IPS DF 19.7 (cell line): Measurements from ENCODE around the gene HIVEP1.
A peak's percentile ranks its signal among the peaks of the same experiment; 100 is the strongest.
"Not testable (repeated sequence)": the region's sequence is repeated elsewhere in the genome, so short reads cannot be mapped to it uniquely, and the experiment has no call there.

Experiments used
- DNase-seq: peaks from one replicate; pipeline ENCODE4 v3.0.0-alpha.2; 2013; ENCODE audit warnings: low read depth, low spot score

The HIVEP1 gene

DNA sequence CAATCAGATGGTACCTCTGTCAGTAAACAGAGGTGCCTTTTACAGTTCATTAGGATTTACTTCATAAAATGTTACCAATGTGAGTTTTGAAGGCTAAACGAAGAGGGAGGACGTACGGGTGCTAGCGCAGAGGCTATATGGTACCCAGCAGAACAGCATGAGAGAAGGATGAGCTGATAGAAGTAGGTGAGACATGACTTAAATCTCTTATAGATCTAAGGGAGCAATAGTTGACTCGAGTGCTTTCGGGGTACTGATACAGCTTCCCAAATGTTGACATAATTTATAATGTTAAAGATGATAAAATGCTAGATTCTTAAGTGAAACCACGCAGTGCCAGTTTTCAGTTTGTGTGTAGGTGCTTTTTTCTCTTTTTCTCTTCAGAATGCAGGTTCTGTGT is 72.6 kb downstream of the HIVEP1 start:
- no peak for DNase-seq

- no peak for DNase-seq
Measured at GRCh38 chr6:12088531-12088930, 76.4 kb downstream of the HIVEP1 start.

- no peak for DNase-seq
Measured at GRCh38 chr6:12090714-12091113, 78.6 kb downstream of the HIVEP1 start.

- DNase-seq = peak; percentile 9
Measured at GRCh38 chr6:12092762-12093161, 80.7 kb downstream of the HIVEP1 start.

- DNase-seq = no peak
Measured at GRCh38 chr6:12094689-12095088, 82.6 kb downstream of the HIVEP1 start.

GRCh38 chr6:12096342-12096741 is 84.2 kb downstream of the HIVEP1 start:
- no peak for DNase-seq

GRCh38 chr6:12097791-12098190 is 85.7 kb downstream of the HIVEP1 start:
- no peak for DNase-seq

DNA sequence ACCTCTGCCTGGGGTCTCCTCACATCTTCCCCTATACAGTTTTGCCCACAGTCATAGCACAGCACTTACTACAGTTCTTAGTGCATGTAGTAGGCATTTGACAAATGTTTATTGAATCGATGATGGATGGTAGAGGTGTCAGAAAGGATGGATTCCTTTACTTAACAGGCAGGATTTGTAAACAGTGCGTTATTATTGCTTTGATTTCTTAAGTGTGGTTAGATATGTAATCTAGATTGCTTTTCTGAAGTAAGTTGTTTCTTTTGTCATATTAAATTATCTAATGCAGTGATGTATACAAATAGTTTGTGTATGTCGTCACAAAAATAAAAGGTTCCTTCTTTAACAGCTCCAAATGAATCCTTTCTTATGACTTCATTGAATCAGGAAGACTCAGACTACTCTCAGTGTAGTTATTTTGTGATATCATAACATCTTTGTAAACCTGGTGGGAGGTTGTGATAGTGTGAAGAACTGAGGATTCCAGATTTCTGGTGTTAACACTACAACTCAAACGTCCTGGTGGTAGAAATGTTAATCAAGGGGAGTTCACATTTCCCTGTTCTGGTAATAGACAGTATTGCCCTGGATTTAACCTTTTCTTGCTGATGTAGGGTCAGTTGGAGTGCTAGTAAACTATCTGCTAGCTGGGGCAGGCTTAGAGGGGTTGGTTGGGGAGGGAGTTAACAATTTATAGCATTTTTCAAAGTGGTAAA is 87.7 kb downstream of the HIVEP1 start:
- DNase-seq = no peak

DNA sequence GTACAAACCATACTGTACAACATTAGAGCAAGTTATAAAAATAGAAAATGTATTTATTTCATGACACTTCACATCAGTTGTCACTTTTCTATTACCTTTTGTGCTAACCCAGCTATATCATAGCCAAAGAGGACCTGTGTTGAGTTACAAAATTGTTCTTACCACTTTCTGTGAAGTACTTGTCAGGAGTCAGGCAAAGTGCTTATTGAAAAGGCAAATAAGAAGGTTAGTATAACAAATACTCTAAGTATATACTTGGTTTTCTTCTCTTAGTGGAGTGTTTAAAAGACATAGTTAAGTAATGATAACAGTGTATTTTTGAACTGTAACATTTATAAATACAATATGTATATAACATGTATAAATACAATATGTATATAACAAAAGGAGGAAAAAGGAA is 88.9 kb downstream of the HIVEP1 start:
- DNase-seq = no peak

- no peak for DNase-seq
Measured at GRCh38 chr6:12101653-12102312, 89.7 kb downstream of the HIVEP1 start.

DNA sequence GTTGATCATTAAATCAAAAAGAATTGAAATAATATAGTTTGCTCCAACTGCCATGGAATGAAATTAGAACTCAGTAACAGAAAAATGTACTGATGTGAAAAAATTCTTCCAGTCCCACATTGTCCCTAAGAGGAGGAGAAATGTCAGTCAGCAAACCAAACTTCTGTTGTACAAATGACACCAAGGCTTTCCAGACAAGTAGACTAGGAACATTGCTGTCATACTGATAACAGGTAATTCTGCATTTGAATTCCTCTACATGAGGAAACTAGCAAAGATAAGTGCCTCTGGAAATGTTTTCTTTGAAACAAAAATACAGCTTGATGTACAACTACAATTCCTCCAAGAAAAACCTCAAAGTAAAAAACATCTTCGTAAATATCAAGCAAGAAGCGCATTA is 90.2 kb downstream of the HIVEP1 start:
- no peak for DNase-seq

DNA sequence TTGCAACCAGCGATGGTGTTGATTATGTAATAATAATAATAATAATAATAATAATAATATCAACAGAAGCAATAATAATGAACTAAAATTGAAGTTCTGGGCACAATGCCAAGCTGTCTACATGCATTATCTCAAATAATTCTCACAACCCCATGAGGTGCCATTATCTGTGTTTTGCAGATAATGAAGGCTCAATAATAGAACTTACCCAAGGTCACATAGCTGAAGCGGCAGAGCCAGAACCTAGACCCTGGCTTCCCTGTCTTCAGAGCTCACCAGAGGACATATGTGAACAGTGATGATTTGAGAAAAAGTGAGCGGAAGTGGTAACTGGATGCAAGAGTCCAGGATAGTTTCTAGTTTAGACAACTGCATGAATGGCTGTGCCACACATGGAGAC is 91.0 kb downstream of the HIVEP1 start:
- no peak for DNase-seq

GRCh38 chr6:12105271-12105670 is 93.2 kb downstream of the HIVEP1 start:
- DNase-seq = no peak

DNA sequence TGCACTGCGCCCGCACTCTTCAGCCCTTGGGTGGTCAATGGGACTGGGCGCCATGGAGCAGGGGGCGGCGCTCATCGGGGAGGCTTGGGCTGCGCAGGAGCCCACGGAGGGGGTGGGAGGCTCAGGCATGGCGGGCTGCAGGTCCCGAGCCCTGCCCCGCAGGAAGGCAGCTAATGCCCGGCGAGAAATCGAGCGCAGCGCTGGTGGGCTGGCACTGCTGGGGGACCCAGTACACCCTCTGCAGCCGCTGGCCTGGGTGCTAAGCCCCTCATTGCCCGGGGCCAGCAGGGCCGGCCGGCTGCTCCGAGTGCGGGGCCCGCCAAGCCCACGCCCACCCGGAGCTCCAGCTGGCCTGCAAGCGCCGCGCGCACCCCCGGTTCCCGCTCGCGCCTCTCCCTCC is 96.3 kb downstream of the HIVEP1 start:
- not testable (repeated sequence) for DNase-seq

DNA sequence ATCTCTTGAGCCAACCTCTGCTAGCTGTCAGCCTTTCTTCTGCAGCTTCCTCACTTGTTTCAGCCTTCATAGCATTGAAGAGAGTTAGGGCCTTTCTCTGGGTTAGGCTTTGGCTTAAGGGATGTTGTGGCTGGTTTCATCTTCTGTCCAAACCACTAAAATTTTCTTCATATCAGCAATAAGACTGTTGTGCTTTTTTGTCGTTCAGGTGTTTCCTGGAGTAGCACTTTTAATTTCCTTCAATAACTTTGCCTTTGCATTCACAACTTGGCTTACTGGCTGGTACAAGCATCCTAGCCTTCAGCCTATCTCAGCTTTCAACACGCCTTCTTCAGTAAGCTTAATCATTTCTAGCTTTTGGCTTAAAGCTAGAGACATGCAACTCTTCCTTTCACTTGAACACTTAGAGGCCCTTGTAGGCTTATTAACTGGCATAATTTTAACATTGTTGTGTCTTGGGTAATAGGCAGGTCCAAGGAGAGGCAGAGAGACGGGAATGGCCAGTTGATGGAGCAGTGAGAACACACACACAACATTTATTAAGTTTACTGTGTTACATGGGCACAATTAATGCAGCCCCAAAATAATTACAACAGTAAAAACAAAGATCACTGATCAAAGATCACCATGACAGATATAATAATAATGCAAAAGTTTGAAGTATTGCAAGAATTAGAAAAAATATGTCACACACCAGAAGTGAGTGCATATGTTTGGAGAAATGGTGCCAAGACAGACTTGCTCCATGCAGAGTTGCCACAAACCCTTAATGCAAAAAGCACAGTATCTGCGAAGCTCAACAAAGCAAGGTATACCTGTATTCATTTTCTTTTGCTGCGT is 98.6 kb downstream of the HIVEP1 start:
- no peak for DNase-seq

DNA sequence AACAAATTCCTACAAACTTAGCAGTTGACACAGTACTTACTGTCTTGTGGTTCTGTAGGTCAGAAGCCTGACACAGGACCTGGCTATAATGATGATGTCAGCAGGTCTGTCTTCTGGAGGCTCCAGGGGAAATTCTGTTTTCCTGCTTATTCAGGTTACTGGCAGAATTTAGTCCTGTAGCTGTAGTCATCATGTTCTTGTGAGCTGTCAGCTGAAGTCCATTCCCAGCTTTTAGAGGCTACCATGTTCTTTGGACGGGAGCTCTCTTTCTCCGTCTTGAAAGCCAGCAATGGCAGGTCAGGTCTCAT is 99.2 kb downstream of the HIVEP1 start:
- no peak for DNase-seq

GRCh38 chr6:12112540-12113189 is 100.6 kb downstream of the HIVEP1 start:
- DNase-seq = no peak

GRCh38 chr6:12113190-12113577 is 101.1 kb downstream of the HIVEP1 start:
- no peak for DNase-seq

DNA sequence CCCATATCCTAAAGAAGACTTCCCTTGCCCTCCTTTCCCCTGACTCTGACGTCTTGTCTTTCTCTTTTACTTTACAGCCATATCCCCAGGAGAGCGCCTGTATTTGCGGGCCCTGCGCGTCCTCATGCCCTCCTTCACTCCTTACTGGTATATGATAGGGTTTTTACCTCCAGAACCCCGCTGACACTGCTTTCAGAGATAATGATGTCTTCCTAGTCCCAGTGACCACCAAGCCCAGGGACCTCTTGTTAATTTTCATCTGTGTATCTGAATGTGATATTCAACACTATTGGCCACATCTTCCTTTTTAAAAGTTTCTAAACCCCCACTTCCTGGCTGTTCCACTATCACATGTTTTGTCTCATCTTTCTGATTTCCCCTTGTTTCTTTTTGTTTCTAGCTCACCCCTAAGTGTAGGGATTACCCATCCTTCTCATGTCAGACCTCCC is 102.0 kb downstream of the HIVEP1 start:
- no peak for DNase-seq

GRCh38 chr6:12115001-12115400 is 102.9 kb downstream of the HIVEP1 start:
- DNase-seq = no peak

GRCh38 chr6:12115492-12115891 is 103.4 kb downstream of the HIVEP1 start:
- no peak for DNase-seq

DNA sequence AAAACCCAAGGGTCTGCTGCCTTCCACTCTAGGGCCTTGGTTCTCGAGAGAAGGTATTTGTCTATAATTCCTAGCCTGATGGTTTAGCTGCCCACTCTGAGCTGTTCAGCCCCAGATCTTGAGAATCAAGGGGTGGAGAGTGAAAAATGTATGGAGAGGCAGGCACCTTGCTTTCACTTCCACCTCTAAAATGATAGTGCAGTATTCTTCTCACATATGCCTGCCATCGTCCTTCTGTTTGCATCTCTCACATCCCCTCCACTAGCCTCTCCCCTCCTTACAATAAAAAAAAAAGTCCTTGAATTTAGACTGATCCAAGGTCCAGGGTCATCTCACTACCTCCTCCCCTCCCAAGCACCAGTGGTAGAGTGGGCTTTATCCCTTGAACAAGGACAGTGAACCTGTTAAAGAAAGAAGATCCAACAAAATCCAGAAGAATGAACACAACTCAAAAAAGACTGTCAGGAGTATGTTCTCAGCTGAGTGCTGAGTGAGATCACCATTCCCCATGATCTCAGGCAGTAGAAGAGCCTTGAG is 104.2 kb downstream of the HIVEP1 start:
- DNase-seq = no peak
